GM23248 (cell line): Measurements from ENCODE around the gene NUP153.

Experiments used
- EZH2 ChIP-seq: fragments of 200-600 bp; sonication (generic); IDR thresholded peaks from 2 replicates; pipeline ENCODE4 v1.6.1; 2018; ENCODE audit warnings: antibody characterized with exemption, mild to moderate bottlenecking; ENCODE audit not compliant: insufficient read depth, poor library complexity, severe bottlenecking
- EZH2phosphoT487 ChIP-seq: fragments of 200-600 bp; sonication (generic); IDR thresholded peaks from 2 replicates; pipeline ENCODE4 v1.6.1; 2018; ENCODE audit warnings: antibody characterized with exemption, moderate library complexity, mild to moderate bottlenecking, low read depth; ENCODE audit not compliant: insufficient read depth

- no peak for TF ChIP-seq EZH2phosphoT487
- no peak for TF ChIP-seq EZH2
These were observed 68.5 kb downstream of the NUP153 start for GRCh38 chr6:17638212-17638715.
